Loucy (cell line): ENCODE measurements around the gene CDK5.

Experiments
- EZH2phosphoT487 ChIP-seq: fragments of 200-600 bp; IDR thresholded peaks from 2 replicates; pipeline ENCODE4 v1.6.1; 2018; ENCODE audit warnings: antibody characterized with exemption, mild to moderate bottlenecking, moderate library complexity, borderline replicate concordance
- TF ChIP-seq, protein P1 (sequence below): fragments of 200-600 bp; sonication (generic); conservative IDR thresholded peaks from 2 replicates; pipeline ENCODE4 v1.5.1; 2014; ENCODE audit warnings: mild to moderate bottlenecking, antibody characterized with exemption, low read length

DNA sequence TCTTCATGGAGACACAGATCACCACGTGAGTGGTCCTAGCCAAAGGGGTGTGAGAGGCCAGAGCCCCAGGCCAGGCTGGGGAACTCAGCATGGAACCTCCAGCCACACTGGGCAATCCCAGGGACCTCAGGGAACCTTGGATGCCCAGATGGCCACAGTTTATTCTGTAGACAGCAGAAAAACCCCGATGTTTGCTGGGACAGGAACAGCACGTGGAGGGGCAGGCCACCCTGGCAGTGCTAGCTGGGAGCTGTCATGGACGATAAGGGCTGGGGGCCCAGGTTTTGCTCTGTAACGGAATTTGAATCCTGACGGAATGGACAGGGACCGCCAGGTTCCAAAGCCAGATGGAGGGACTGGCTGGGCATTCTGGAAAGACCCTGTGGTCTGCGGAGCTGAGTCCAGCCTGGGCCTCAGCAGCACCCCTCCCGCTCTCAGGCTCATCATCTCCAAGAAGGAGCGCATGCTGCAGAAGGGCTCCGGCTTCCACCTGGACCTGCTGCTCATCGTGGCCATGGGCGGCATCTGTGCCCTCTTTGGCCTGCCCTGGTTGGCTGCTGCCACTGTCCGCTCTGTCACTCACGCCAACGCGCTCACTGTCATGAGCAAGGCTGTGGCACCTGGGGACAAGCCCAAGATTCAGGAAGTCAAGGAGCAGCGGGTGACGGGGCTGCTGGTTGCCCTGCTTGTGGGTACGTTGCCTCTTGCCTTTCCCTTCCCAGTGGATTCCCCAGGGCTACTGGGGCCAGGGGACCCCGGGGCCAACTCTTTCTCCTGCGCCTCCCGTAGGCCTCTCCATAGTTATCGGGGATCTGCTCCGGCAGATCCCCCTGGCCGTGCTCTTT, 17.3 kb upstream of the CDK5 start:
- TF ChIP-seq, protein P1, sequence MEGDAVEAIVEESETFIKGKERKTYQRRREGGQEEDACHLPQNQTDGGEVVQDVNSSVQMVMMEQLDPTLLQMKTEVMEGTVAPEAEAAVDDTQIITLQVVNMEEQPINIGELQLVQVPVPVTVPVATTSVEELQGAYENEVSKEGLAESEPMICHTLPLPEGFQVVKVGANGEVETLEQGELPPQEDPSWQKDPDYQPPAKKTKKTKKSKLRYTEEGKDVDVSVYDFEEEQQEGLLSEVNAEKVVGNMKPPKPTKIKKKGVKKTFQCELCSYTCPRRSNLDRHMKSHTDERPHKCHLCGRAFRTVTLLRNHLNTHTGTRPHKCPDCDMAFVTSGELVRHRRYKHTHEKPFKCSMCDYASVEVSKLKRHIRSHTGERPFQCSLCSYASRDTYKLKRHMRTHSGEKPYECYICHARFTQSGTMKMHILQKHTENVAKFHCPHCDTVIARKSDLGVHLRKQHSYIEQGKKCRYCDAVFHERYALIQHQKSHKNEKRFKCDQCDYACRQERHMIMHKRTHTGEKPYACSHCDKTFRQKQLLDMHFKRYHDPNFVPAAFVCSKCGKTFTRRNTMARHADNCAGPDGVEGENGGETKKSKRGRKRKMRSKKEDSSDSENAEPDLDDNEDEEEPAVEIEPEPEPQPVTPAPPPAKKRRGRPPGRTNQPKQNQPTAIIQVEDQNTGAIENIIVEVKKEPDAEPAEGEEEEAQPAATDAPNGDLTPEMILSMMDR: no peak
- no peak for TF ChIP-seq EZH2phosphoT487
